ENCODE measurements around the gene ELF3.

GRCh38 chr1:201982623-201983379 is 27.6 kb upstream of the ELF3 start, which contains the start of gene RNPEP:
- TF ChIP-seq, protein P1, sequence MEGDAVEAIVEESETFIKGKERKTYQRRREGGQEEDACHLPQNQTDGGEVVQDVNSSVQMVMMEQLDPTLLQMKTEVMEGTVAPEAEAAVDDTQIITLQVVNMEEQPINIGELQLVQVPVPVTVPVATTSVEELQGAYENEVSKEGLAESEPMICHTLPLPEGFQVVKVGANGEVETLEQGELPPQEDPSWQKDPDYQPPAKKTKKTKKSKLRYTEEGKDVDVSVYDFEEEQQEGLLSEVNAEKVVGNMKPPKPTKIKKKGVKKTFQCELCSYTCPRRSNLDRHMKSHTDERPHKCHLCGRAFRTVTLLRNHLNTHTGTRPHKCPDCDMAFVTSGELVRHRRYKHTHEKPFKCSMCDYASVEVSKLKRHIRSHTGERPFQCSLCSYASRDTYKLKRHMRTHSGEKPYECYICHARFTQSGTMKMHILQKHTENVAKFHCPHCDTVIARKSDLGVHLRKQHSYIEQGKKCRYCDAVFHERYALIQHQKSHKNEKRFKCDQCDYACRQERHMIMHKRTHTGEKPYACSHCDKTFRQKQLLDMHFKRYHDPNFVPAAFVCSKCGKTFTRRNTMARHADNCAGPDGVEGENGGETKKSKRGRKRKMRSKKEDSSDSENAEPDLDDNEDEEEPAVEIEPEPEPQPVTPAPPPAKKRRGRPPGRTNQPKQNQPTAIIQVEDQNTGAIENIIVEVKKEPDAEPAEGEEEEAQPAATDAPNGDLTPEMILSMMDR (IDR thresholded peaks at IDR 0.05): peak in 6 of 7 experiments; percentile 4 to 47 (median 19)
- peak; percentile 66 to 70 (median 69) for TF ChIP-seq POLR2A (IDR thresholded peaks at IDR 0.05)

Measured in body of pancreas (tissue), 4 donors.